NOMO-1 treated with dmso at 0.1 percent for 144 hours (cell line): Measurements from ENCODE around the gene IGSF9.
"Not testable (repeated sequence)": the region's sequence is repeated elsewhere in the genome, so short reads cannot be mapped to it uniquely, and the experiment has no call there.

ENCODE experiments used
- DNase-seq: peaks from one replicate; lab custom pipeline; 2025; ENCODE audit not compliant: unreplicated experiment; lab: John Stamatoyannopoulos, UW

IGSF9 gene

DNA sequence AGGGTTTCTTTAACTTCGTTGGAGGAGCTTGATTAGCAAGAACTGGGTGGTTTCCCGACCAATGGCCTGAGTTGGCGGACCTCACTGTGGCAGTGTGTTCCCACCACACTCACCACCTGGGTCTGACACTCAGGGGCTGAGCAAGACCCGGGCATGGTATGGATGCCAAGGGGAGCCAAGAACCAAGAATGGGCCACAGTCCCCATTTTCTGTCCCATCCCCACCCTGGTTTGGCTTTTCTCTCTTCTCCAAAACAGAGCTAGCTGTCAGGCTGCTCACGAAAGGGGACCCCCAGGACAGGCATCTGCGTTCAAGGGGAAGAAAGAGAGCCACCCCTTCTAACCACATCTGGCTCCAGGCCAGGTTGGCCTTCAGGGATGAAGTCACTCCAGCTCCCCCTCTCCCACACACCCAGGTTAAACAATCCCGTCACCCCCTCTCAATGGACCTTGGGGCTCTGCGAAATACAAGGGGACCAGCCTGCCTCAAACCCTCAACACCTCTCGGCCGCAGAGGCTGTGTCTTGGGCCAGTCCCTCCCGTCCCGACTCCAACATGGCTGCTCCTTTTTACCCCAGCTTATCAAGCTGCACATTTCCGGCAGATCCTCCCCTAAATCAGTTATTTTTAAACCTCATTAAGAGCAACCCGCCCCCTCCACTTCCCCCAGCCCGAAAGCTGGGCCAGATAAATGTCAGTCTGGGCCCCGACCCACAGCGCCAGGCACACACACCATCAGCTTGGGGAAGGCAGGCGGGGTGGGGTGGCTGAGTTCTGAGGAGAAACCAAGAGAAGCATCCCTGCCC lies 23.5 kb downstream of the IGSF9 start:
- DNase-seq = no peak

DNA sequence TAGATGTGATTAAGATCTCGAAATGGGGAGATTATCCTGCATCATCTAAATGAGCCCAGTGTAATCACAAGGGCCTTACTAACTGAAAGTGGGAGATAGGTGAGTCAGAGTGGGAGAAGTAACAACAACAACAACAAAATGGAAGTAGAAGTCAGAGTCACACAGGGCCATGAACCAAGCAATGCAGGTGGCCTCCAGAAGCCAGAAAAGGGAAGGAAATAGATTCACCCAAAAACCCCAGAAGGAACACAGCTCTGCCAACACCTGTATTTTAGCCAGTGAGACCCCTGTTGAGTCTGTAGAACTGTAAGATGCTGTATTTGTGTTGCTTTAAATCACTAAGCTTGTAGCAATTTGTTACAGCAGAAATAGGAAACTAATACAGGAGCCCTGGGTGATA lies 24.2 kb downstream of the IGSF9 start:
- no peak for DNase-seq

DNA sequence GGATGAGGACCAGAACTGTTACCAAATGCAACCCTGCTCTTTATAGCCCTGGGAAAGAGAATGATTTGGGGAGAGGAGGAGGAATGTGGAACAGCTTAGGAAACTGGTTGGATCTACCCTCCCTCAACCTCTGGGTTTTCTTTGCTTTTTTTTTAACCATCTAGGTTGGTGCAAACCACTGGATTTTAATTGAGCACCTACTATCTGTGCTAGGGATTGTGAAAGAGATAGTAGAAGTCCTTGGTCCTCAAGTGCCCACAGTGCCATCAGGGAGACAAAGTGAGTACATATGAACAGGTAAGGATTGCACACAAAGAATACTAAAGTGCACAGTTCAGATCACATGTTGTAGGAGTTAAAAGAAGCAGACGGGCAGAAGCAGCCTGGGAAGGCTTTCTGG lies 24.8 kb downstream of the IGSF9 start:
- DNase-seq = no peak

DNA sequence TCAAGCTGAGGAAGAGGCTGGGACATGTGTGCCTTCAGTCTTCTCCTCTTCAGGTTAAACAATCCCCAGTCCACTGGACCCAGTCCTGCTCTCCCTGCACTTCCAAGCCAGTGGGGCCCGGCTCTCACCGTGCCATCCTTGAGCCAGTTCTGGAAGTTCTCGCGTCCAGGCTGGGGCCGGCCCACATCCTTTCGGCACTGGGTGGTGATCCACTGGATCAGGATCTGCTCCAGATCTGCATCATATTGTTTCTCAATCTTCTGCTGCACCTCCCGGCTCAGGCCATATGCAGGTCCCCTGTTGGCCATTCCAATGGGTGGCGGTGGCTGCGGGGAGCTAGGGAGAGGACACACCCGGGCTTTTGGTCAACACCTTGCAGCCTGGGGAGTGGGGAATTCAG lies 25.2 kb downstream of the IGSF9 start:
- DNase-seq = no peak

DNA sequence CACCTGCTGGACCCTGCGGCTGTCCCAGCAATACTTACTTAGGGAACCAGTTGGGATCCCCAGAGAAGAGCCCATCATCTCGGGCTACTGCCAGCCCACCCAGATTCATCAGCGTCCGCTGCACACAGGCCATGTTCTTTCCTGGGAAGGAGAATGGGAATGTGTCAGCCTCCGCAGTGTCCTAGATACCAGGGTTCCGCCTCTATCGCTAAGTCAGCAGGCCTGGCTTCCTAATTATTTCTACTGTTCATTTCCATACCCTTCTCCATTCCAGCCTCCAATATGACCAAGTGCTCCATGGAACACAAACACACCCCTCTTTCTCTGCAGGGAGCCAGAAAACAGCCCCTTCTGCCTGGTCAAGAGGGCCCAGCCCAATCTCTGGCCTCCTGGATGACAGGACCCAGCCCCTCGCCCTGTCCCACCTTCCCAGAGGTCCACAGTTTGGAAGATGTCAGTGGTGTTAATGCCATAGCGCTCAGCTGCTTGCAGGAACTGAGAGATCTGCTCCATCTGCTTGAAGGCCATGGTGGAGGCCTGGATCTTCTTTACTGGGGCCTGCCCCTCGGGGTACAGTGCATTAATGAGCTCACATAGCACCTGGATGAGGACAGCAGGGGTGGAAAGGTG lies 26.1 kb downstream of the IGSF9 start:
- DNase-seq = no peak

DNA sequence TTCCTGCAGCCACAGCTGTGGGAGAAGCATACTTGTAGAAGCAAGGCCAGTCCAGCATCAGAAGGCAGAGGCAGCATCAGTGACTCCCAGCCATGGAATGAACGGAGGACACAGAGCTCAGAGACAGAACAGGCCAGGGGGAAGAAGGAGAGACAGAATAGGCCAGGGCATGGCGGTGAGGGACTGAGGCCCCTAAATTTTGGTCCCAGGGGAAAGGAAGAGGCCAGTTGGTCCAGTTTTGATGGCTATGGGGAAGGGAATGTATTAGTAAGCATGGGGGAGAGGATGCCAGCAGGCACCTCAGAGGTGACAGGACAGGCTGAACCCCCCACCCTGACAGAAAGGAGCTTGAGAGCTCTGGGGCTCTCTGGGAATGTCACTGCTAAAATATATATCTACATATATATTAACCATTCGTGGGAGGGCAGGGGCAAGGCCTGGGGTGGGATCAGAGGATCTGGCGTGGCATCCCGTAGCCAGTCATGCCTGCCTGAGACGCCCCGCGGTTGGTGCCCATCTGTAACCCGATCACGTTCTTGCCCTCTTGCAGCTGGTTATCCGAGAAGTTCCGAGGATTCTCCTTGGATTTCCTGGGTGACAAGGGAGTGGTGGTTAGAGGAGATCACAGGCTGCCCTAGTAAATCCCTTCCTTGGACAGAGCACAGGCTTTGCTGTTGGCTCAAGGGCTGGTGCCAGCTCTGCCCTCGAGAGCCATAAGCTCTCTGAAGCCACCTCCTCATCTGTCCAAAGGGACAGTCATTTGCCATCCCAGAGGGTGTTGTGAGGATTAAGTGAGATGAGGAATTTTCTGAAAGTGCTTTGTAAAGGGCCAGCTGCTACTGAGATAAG lies 26.8 kb downstream of the IGSF9 start:
- no peak for DNase-seq

DNA sequence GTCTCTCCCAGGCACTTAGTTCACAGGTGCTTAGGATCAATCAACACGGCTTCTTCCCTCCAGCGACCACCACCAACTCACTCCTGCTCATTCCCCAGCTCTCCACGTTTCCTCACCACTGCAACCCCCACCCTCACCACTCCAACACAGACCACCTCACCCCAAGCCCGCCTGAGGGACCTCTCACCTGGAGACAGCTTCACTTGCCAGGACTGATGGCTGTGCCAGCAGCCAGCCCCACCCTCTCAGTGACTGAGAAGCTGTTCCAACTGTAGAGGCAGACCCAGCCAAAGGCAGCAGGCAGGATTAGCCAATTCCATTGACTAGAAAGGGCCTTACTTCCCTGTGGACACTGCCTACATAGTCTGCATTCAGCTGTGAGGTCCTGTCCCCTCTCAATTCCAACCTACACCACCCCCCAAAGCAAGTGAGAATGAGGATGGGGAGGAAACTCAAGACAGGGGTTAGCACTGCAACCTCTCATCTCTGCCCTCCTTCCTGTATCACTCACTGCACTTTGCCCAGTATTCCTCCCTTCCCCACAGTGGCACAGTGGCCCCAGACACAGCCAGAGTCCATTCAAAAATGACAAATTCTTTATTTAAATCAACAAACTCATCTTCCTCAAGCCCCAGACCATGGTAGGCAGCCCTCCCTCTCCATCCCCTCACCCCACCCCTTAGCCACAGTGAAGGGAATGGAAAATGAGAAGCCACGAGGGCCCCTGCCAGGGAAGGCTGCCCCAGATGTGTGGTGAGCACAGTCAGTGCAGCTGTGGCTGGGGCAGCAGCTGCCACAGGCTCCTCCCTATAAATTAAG lies 27.7 kb downstream of the IGSF9 start:
- DNase-seq = no peak

DNA sequence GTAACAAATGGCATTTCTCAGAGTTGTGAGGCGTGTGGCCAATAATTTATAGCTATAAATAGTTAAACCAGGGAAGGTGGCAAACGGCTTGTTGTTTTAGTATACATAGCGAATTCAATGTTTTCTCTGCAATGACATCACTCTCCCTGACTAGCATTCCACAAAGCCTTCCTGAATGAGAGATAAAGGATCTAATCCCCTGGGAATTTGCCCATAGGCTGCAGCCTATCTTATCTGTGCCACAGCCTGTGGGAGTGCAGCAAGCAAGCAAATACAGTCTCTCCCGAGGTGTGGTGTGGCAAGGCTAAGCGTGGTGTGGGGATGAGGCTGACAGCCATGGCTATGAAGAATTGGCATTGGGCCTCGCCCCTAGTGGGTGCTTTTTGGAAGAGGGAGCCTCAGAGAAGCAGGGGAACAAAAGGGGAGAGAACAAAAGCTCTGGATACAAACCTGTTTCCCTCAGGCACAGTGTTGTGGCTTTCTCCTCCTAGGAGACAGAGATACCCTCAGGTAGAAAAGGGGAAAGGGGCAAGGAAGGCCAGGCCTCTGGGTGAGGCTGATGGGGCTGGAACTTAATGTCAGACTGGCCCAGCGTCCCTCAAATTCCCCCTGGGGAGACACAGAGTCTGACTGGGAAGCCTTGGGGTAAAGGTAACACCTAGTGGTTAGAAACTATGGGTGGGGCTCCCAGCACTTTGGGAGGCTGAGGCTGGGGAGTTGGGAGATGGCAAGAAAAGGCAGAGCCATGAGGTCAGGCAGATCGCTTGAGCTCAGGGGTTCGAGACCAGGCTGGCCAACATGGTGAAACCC lies 29.0 kb downstream of the IGSF9 start:
- no peak for DNase-seq

DNA sequence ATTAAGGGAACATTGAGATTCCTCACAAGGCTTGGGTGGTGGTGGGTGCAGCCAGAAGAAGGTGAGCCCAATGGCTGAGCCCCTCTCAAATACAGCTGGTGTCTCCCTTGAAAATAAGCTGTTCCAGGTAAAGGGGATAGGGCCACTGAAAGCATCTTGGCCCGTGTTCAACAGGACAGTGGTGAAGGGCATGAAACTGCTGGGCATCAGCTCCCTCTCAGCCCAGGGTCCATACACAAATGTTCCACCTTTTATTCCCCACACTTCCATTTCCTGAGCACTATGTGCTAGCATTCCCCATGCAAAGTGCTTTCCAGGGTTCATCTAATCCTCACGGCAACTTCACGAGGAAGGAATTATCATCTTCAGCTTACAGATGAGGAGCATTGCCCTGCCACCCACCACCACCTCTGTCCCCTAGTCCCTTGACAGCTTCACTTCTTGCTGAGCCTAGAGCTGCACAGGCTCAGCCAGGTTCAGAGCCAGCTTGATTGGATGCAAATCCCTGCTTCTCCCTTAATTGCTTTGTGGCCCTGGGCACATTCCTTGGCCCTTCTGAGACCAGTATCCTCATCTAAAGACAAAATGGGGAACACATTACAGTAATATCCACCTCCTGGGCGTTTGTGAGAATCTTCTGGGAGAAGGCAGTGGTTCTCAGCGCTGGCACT lies 29.7 kb downstream of the IGSF9 start:
- DNase-seq = no peak

DNA sequence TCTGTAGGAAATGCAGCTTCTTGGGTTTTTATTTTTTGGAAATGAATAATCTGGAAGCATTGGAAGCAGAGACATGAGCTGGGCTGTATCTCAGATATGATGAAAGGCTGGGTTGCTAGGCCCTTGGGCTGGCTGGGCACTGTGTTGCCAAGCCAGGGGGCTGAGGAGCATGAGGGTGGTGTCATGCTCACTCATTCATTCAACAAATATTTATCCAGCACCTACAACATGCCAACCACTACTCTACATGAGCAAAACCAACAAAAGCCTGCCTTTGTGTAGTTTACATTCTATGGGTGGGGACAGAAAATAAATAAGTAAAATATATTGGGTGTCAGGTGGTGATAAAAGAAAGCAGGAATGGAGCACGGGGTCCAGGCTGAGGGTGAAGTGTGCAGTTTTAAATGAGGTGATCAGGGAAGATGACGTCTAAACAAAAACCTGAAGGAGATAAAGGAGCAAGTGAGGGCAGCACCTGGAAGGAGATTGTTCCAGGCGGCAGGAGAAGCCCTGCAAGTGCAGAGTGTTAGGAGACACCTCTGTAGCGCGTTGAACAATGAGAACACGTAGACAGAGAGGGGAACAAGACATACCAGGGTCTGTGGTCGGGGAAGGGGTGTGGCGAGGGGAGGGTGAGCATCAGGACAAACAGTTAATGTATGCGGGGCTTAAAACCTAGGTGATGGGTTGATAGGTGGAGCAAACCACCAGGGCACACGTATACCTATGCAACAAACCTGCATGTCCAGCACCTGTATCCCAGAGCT lies 31.0 kb downstream of the IGSF9 start:
- DNase-seq = no peak

DNA sequence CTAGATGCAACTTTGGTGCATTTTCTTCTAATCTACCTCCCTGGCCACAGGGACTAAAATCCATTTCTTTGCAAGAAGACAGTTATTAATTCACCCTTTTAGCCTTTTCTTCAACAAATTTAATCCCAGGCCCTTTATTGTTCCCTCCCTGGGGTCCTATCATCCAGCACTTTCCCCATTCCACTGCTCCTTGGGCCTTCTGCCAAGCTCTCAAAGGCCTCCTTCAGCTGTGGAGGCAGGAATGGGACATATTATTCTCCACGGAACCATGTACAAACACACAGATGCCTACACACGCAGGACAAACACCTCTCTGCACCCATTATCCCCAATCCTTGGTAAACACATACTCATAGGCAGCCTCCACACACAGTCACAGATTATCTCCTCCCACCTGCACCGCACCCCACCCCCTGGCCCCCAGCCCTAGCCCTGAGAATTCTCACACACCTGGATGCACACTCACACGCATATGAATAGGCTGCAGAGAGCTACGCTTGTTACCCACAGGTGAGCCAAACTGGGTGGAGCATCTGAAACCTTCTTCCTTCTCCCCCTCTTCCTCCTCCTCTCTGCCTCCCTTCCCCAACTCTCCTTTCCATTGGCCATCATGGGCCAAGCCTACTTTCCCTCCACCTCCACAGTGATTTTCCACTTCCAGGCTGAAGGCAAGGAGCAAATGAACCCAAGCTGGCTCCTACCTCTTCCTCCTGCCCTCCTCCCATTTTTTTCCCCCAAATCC lies 31.8 kb downstream of the IGSF9 start:
- no peak for DNase-seq

DNA sequence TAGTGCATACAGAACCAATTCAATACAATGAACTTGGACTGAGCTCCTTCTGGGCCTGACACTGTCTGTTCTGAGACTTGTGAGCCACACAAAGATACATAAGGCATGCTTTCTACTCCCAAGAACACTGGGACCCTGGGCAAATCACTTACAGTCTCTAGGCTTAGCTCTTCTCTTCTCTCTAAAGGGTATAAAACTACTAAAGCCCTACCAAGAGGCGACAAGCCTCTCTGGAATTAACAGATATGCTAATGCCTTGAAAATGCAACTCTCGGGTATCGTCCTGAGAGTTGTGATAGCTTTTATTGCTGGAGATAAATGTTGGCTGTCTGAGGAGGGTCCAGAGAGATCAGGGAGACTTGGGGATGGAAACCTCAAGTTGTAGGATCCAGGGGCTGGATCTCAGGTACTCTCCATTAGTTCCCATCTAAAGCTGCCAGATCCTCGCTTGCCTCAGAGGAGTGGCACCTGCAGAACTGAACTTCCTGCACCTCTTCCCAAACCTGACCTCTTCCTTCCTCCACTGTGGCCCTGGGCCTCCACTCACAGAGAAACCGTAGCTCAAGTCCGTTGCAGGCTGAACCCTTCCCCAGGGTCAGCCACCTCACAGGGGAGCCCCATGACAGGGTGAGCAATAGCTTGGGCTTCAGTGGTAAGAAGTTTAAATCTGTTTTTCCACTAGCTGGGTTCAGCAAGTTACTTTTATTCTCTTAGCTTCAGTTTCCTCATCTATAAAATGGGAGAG lies 33.9 kb downstream of the IGSF9 start:
- no peak for DNase-seq

DNA sequence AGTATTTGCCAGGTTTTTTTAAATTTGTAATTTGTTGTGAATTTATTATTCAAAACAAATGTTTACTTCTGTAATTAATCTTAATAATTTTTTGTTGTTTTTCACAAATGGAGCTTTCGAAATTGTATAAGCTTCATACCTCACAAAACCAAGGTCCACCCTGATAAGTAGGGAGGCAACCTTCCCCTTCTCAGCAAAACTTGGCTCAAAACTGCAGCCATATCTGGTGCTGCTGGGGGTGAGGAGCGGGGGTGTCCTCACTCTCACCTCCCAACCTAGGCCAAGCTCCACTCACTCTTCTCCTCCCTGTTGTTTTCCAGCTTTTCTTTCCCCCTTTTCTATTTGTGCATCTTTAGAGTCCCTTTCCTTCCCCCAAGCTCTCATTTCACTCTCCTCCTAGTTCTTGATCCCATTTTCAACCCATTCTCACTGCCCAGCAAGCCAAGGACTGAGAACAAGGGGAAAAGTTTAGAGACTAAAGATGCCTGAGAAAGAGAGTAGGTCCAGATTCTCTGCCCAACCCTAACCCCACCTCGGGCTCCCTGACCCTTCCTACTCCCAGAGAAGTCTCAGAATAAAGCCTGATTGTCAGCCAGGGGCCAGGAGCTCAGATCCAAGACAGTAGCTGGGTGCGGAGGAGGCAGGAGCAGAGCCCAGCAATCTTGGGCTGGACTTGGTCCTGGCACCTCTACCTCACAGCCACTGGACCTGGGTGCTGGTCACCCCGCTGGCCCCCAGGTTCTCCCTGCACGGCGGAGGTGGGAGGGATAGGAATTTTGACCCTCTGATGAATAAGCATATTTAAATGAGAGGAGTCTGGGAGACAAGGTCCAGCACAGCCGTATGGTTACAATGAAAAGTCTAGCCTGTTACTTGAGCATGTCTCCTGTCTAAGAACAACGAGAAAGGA lies 37.1 kb downstream of the IGSF9 start:
- DNase-seq = no peak

DNA sequence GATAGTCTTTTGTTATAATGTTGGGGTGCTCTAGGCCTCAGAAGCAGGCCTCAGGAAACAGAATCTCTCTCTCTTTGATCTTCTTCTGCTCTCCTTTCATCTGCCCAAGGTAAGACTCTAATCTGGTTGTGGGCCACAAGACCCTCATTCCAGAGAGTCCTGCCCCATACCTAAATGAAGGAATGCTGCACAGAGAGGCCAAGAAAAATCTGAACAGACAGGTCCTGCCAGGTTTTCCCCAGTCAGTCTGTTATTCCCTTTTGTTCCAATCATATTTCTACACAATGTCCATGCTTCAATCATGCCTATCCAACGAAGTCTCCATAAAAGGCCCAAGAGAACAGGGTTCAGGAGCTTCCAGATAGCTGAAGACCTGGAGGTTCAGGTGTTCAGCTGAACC lies 38.5 kb downstream of the IGSF9 start:
- DNase-seq = no peak

DNA sequence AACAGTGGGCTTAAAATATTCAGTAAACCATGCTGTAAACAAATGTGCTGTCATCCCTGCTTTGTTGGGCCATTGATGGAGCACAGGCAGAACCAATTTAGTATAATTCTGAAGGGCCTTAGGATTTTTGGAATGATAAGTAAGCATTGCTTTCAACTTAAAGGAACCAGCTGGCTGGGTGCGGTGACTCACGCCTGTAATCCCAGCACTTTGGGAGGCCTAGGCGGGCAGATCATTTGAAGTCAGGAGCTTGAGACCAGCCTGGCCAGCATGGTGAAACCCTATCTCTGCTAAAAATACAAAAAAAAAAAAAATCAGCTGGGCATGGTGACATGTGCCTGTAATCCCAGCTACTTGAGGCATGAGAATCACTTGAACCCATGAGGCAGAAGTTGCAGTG lies 41.4 kb downstream of the IGSF9 start:
- DNase-seq = not testable (repeated sequence)

DNA sequence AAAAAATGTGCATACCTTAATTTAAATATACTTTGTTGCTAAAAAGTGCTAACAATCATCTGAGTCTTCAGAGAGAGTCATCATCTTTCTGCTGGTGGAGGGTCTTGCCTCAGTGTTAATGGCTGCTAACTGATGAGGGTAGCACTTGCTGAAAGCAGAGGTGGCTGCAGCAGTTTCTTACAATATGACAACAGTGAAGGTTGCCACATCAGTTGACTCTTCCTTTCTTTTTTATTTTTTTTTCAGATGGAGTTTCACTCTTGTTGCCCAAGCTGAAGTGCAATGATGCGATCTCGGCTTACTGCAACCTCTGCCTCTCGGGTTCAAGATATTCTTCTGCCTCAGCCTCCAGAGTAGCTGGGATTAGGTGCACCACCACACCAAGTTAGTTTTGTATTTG lies 42.9 kb downstream of the IGSF9 start:
- DNase-seq = no peak
